ENCODE data around the gene IFNGR2.
"Not testable (repeated sequence)": the region's sequence is repeated elsewhere in the genome, so short reads cannot be mapped to it uniquely, and the experiment has no call there.

IFNGR2 gene

GRCh38 chr21:33443194-33443593, 40.0 kb downstream of the IFNGR2 start:
- no peak for DNase-seq

- no peak for DNase-seq
Measured at GRCh38 chr21:33444499-33444898, 41.3 kb downstream of the IFNGR2 start.

- DNase-seq = not testable (repeated sequence)
Measured at GRCh38 chr21:33446620-33447019, 43.4 kb downstream of the IFNGR2 start.

- no peak for DNase-seq
Measured at GRCh38 chr21:33449616-33450015, 46.4 kb downstream of the IFNGR2 start.

GRCh38 chr21:33451634-33452071, 48.4 kb downstream of the IFNGR2 start:
- DNase-seq = no peak

GRCh38 chr21:33452362-33452761, 49.1 kb downstream of the IFNGR2 start:
- no peak for DNase-seq

GRCh38 chr21:33455686-33456446, 52.7 kb downstream of the IFNGR2 start:
- DNase-seq = no peak

- no peak for DNase-seq
Measured at GRCh38 chr21:33458861-33459260, 55.6 kb downstream of the IFNGR2 start.

- DNase-seq = no peak
Measured at GRCh38 chr21:33461538-33462250, 58.5 kb downstream of the IFNGR2 start.

- not testable (repeated sequence) for DNase-seq
Measured at GRCh38 chr21:33469183-33469582, 66.0 kb downstream of the IFNGR2 start.

GRCh38 chr21:33470701-33471100, 67.5 kb downstream of the IFNGR2 start:
- DNase-seq = no peak

GRCh38 chr21:33473344-33473743, 70.1 kb downstream of the IFNGR2 start:
- DNase-seq = no peak

- DNase-seq = no peak
Measured at GRCh38 chr21:33477066-33477465, 73.9 kb downstream of the IFNGR2 start.

- DNase-seq = no peak
Measured at GRCh38 chr21:33478182-33478581, 75.0 kb downstream of the IFNGR2 start.

GRCh38 chr21:33478935-33479678, 75.9 kb downstream of the IFNGR2 start:
- DNase-seq = peak; percentile 47

- DNase-seq = peak; percentile 96
Measured at GRCh38 chr21:33479679-33480480, 76.7 kb downstream of the IFNGR2 start, which contains the start of gene TMEM50B. TSS of gene TMEM50B (minus strand) at chr21:33479974. CDS start at chr21:33468885, 11,089 bp downstream.

- DNase-seq = no peak
Measured at GRCh38 chr21:33480481-33481103, 77.4 kb downstream of the IFNGR2 start.

GRCh38 chr21:33481314-33481943, 78.2 kb downstream of the IFNGR2 start:
- DNase-seq = no peak
